GM23338 (cell line): ENCODE data around the gene PPIF. TPM values are rescaled to one million over a fixed set of nuclear protein-coding genes. Genes with fewer than 3 reads are reported as not detected.
"Not testable (repeated sequence)": the region's sequence is repeated elsewhere in the genome, so short reads cannot be mapped to it uniquely, and the experiment has no call there.

Experiments used
- ATAC-seq: fragments of 200-7000 bp; cut with Tn5 transposase; 3 replicates; pipeline ENCODE4 v1.9.1; 2020
- DNase-seq: peaks from one replicate; pipeline ENCODE4 v3.0.0-alpha.2; 2015; ENCODE audit warnings: low spot score
- H2AFZ ChIP-seq: fragments of 200-600 bp; sonication (generic); 2 replicates; pipeline ENCODE4 v1.8.0; 2016; ENCODE audit warnings: antibody characterized with exemption, mild to moderate bottlenecking, moderate library complexity
- H3F3A ChIP-seq: fragments of 200-600 bp; sonication (generic); replicated peaks from 2 replicates; pipeline ENCODE4 v1.8.0; 2017; ENCODE audit warnings: antibody characterized with exemption, mixed run types, low read depth
- H3K27ac ChIP-seq: fragments of 200-600 bp; sonication (generic); 2 replicates; pipeline ENCODE4 v1.6.1; 2016; ENCODE audit warnings: low read depth
- H3K27me3 ChIP-seq: fragments of 200-600 bp; sonication (generic); 2 replicates; pipeline ENCODE4 v1.8.0; 2016; ENCODE audit warnings: mild to moderate bottlenecking, mixed run types, moderate library complexity; ENCODE audit not compliant: insufficient read depth
- H3K36me3 ChIP-seq: fragments of 200-600 bp; sonication (generic); 2 replicates; pipeline ENCODE4 v1.8.0; 2016; ENCODE audit warnings: mild to moderate bottlenecking; ENCODE audit not compliant: insufficient read depth
- H3K4me1 ChIP-seq: fragments of 200-600 bp; sonication (generic); 2 replicates; pipeline ENCODE4 v1.8.0; 2016; ENCODE audit warnings: mild to moderate bottlenecking, moderate library complexity; ENCODE audit not compliant: insufficient read depth
- H3K4me2 ChIP-seq: fragments of 200-600 bp; sonication (generic); 2 replicates; pipeline ENCODE4 v1.7.1; 2017; ENCODE audit warnings: mixed run types
- H3K4me3 ChIP-seq: fragments of 200-600 bp; sonication (generic); 2 replicates; pipeline ENCODE4 v1.6.1; 2016; ENCODE audit warnings: mixed run types
- H3K79me2 ChIP-seq: fragments of 200-600 bp; sonication (generic); replicated peaks from 2 replicates; pipeline ENCODE4 v1.8.0; 2017; ENCODE audit warnings: mild to moderate bottlenecking; ENCODE audit not compliant: insufficient read depth
- H3K9me2 ChIP-seq: fragments of 200-600 bp; sonication (generic); 2 replicates; pipeline ENCODE4 v1.8.0; 2017; ENCODE audit not compliant: insufficient read depth
- H4K20me1 ChIP-seq: fragments of 200-600 bp; sonication (generic); replicated peaks from 2 replicates; pipeline ENCODE4 v1.8.0; 2017; ENCODE audit warnings: mild to moderate bottlenecking; ENCODE audit not compliant: insufficient read depth
- H3K27ac Mint-ChIP-seq: 2 replicates; pipeline ENCODE4 v1.8.0; 2020; ENCODE audit warnings: inconsistent platforms, mild to moderate bottlenecking, moderate library complexity, mixed read lengths
- H3K27me3 Mint-ChIP-seq: 3 replicates; pipeline ENCODE4 v1.8.0; 2022; ENCODE audit warnings: low read depth, mild to moderate bottlenecking, moderate library complexity, mixed read lengths, inconsistent platforms; ENCODE audit not compliant: insufficient read depth, poor library complexity
- H3K36me3 Mint-ChIP-seq: 3 replicates; pipeline ENCODE4 v1.8.0; 2021; ENCODE audit warnings: low read depth, mild to moderate bottlenecking, inconsistent platforms, moderate library complexity, mixed read lengths
- H3K4me1 Mint-ChIP-seq: 3 replicates; pipeline ENCODE4 v1.8.0; 2020; ENCODE audit warnings: mild to moderate bottlenecking, inconsistent platforms, mixed read lengths
- H3K4me3 Mint-ChIP-seq: 3 replicates; pipeline ENCODE4 v1.8.0; 2021; ENCODE audit warnings: moderate library complexity, mild to moderate bottlenecking, inconsistent platforms, mixed read lengths
- H3K9me3 Mint-ChIP-seq: 3 replicates; pipeline ENCODE4 v1.8.0; 2020; ENCODE audit warnings: moderate library complexity, mild to moderate bottlenecking, inconsistent platforms, mixed read lengths
- CREB1 ChIP-seq: fragments of 250-450 bp; sonication (Bioruptor Pico); IDR thresholded peaks from 2 replicates; pipeline ENCODE4 v1.5.0; 2020; ENCODE audit warnings: low read depth, mild to moderate bottlenecking, moderate library complexity
- EZH2 ChIP-seq: fragments of 200-600 bp; sonication (generic); IDR thresholded peaks from one replicate; pipeline ENCODE4 v1.8.0; 2017; ENCODE audit warnings: antibody characterized with exemption, mild to moderate bottlenecking, low read depth; ENCODE audit not compliant: unreplicated experiment
- NANOG ChIP-seq: IDR thresholded peaks from 2 replicates; pipeline ENCODE4 v1.6.1; 2016; ENCODE audit warnings: antibody characterized with exemption, borderline replicate concordance
- POLR2AphosphoS5 ChIP-seq: IDR thresholded peaks from 2 replicates; pipeline ENCODE4 v1.6.1; 2016; ENCODE audit warnings: antibody characterized with exemption, low read depth
- STAT1 ChIP-seq: IDR thresholded peaks from one replicate; pipeline ENCODE4 v1.6.1; 2016; ENCODE audit warnings: antibody characterized with exemption; ENCODE audit not compliant: unreplicated experiment
- ZNF114 ChIP-seq: fragments of 250-450 bp; sonication (Bioruptor Pico); IDR thresholded peaks from 2 replicates; pipeline ENCODE4 v1.5.0; 2020; ENCODE audit warnings: mild to moderate bottlenecking, moderate library complexity
- ZNF331 ChIP-seq: fragments of 250-450 bp; sonication (Bioruptor Pico); IDR thresholded peaks from 2 replicates; pipeline ENCODE4 v1.5.0; 2020; ENCODE audit warnings: low read depth, mild to moderate bottlenecking, moderate library complexity
- polyA plus RNA-seq: library from polyadenylated mRNA; unstranded; fragments of >200 nt; fragmentation: Nextera tagmentation; extraction: Ambion mirVana; gene quantifications from 2 replicates; pipeline ENCODE4 v1.2.1, GENCODE V29; 2016
- total RNA-seq: library from RNA; depleted of rRNA; stranded (reverse); fragments of >200 nt; shearing (Covaris generic); gene quantifications from 2 replicates; pipeline ENCODE4 v1.2.3, GENCODE V29; 2014
- TF ChIP-seq, protein P1 (sequence below): fragments of 250-450 bp; sonication (Bioruptor Pico); IDR thresholded peaks from 2 replicates; pipeline ENCODE4 v1.5.0; 2020; ENCODE audit warnings: mild to moderate bottlenecking, moderate library complexity

Gene PPIF
- total and polyA plus RNA-seq, 2 experiments from 2014 or later, result 32.1 to 43.6 TPM

DNA sequence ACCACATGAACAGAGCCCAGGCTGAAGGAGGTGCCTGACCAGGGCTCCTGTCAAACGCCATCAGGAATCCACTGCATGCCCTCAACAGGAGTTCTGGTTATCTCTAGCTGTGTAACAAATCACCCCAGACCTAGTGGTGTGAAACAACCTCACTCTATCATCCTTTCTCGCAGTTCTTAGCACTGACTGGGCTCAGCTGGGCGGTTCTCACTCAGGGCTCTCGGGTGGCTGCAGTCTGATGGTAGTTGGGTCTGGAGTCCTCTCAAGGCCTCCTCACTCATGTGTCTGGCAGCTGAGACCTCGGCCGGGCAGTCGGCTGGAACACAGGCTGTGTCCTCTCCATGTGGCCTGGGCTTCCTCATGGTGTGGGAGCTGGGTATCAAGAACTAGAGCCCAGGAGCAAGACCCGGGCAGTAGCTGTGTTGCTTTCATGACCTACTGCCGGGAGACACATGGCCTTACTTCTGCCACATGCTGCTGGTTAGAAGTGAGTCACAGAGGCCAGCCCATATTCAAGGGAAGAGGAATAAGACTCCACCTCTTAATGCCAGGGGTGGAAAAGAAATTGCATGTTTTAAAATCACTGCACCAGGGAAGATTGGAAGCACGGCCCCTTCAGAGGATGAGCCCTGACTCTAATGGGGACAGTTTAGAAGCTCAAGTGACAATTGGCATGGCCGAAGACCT, 9.3 kb upstream of the PPIF start:
- not testable (repeated sequence) for DNase-seq, H2AFZ ChIP-seq, H3K9me2 ChIP-seq, H3F3A ChIP-seq, H3K79me2 ChIP-seq, H3K4me2 ChIP-seq, H3K27ac Mint-ChIP-seq, H3K36me3 Mint-ChIP-seq, H3K36me3 ChIP-seq, H4K20me1 ChIP-seq, H3K9me3 Mint-ChIP-seq, H3K4me3 ChIP-seq, H3K4me1 ChIP-seq, H3K4me1 Mint-ChIP-seq, H3K4me3 Mint-ChIP-seq, H3K27me3 ChIP-seq, H3K27ac ChIP-seq, ATAC-seq
- peak; percentile 89 for TF ChIP-seq ZNF331 (CRISPR knock-in tag)
- H3K27me3 Mint-ChIP-seq, result peaks cover 16% of the 10 kb centered on the region

DNA sequence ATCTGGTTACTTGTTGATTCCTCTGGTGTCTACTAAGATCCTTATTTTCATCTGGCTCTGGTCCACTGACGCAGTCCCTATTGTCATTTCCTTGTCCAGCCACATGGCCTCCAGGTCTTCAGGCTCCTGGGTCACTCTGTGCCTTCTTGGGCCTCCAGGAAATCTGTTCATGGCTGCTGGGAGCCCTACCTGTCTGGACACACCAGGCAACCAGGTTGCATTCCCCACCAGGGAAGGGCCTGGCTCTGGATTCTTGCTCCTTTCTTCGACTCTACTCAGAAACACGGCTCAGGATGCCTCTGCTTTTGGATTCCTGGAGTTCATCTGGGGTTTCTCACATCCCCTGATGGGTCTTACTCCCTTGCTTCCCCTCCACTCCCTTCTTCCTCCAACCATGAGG, 8.0 kb upstream of the PPIF start:
- H3K4me1 ChIP-seq, result no peaks in the 10 kb centered on the region
- H3K36me3 ChIP-seq, result no peaks in the 10 kb centered on the region
- no peak overlapping the region for H3K4me3 ChIP-seq
- H3K36me3 Mint-ChIP-seq, result no peaks in the 10 kb centered on the region; the same call in 2 of the 3 replicates
- H3F3A ChIP-seq, result no peaks in the 10 kb centered on the region
- peaks cover 5% of the 10 kb centered on the region for H3K4me1 Mint-ChIP-seq
- H3K27me3 Mint-ChIP-seq, result peaks cover 16% of the 10 kb centered on the region
- H3K27ac ChIP-seq, result no peak overlapping the region
- DNase-seq, result no peak
- ATAC-seq, result no peak
- H3K9me2 ChIP-seq, result no peaks in the 10 kb centered on the region
- H4K20me1 ChIP-seq, result no peaks in the 10 kb centered on the region
- H3K9me3 Mint-ChIP-seq, result peaks cover 3% of the 10 kb centered on the region; the same call in 2 of the 3 replicates
- no peak overlapping the region for H3K27ac Mint-ChIP-seq
- no peak overlapping the region for H3K4me2 ChIP-seq
- no peak overlapping the region for H3K4me3 Mint-ChIP-seq
- H3K79me2 ChIP-seq, result no peaks in the 10 kb centered on the region
- no peak for TF ChIP-seq NANOG
- TF ChIP-seq, protein P1, sequence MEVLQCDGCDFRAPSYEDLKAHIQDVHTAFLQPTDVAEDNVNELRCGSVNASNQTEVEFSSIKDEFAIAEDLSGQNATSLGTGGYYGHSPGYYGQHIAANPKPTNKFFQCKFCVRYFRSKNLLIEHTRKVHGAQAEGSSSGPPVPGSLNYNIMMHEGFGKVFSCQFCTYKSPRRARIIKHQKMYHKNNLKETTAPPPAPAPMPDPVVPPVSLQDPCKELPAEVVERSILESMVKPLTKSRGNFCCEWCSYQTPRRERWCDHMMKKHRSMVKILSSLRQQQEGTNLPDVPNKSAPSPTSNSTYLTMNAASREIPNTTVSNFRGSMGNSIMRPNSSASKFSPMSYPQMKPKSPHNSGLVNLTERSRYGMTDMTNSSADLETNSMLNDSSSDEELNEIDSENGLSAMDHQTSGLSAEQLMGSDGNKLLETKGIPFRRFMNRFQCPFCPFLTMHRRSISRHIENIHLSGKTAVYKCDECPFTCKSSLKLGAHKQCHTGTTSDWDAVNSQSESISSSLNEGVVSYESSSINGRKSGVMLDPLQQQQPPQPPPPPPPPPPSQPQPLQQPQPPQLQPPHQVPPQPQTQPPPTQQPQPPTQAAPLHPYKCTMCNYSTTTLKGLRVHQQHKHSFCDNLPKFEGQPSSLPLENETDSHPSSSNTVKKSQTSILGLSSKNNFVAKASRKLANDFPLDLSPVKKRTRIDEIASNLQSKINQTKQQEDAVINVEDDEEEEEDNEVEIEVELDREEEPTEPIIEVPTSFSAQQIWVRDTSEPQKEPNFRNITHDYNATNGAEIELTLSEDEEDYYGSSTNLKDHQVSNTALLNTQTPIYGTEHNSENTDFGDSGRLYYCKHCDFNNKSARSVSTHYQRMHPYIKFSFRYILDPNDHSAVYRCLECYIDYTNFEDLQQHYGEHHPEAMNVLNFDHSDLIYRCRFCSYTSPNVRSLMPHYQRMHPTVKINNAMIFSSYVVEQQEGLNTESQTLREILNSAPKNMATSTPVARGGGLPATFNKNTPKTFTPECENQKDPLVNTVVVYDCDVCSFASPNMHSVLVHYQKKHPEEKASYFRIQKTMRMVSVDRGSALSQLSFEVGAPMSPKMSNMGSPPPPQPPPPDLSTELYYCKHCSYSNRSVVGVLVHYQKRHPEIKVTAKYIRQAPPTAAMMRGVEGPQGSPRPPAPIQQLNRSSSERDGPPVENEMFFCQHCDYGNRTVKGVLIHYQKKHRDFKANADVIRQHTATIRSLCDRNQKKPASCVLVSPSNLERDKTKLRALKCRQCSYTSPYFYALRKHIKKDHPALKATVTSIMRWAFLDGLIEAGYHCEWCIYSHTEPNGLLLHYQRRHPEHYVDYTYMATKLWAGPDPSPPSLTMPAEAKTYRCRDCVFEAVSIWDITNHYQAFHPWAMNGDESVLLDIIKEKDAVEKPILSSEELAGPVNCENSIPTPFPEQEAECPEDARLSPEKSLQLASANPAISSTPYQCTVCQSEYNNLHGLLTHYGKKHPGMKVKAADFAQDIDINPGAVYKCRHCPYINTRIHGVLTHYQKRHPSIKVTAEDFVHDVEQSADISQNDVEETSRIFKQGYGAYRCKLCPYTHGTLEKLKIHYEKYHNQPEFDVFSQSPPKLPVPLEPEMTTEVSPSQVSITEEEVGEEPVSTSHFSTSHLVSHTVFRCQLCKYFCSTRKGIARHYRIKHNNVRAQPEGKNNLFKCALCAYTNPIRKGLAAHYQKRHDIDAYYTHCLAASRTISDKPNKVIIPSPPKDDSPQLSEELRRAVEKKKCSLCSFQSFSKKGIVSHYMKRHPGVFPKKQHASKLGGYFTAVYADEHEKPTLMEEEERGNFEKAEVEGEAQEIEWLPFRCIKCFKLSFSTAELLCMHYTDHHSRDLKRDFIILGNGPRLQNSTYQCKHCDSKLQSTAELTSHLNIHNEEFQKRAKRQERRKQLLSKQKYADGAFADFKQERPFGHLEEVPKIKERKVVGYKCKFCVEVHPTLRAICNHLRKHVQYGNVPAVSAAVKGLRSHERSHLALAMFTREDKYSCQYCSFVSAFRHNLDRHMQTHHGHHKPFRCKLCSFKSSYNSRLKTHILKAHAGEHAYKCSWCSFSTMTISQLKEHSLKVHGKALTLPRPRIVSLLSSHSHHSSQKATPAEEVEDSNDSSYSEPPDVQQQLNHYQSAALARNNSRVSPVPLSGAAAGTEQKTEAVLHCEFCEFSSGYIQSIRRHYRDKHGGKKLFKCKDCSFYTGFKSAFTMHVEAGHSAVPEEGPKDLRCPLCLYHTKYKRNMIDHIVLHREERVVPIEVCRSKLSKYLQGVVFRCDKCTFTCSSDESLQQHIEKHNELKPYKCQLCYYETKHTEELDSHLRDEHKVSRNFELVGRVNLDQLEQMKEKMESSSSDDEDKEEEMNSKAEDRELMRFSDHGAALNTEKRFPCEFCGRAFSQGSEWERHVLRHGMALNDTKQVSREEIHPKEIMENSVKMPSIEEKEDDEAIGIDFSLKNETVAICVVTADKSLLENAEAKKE, result no peak
- TF ChIP-seq STAT1, result no peak
- TF ChIP-seq CREB1, result no peak
- no peak for TF ChIP-seq ZNF114 (CRISPR knock-in tag)
- no peak for TF ChIP-seq EZH2
- TF ChIP-seq POLR2AphosphoS5, result no peak
- no peaks in the 10 kb centered on the region for H3K27me3 ChIP-seq
- H2AFZ ChIP-seq, result no peak overlapping the region
